H9 (cell line): Measurements from ENCODE around the gene DUS4L. TPM values are rescaled to one million over a fixed set of nuclear protein-coding genes. Genes with fewer than 3 reads are reported as not detected.
"Not testable (repeated sequence)": the region's sequence is repeated elsewhere in the genome, so short reads cannot be mapped to it uniquely, and the experiment has no call there.

Experiments
- DNase-seq: peaks from one replicate; pipeline ENCODE4 v3.0.0-alpha.2; 2017
- H2AFZ ChIP-seq: one replicate; pipeline ENCODE4 v1.6.1; 2013; ENCODE audit warnings: mild to moderate bottlenecking, low read length, control low read depth, moderate library complexity
- H2AK5ac ChIP-seq: 2 replicates; pipeline ENCODE4 v1.6.1; 2013; ENCODE audit warnings: low read length, control low read depth, mixed read lengths; ENCODE audit not compliant: insufficient read length
- H2BK120ac ChIP-seq: one replicate; pipeline ENCODE4 v1.6.1; 2013; ENCODE audit warnings: low read depth, mild to moderate bottlenecking, low read length, control low read depth, inconsistent platforms; ENCODE audit not compliant: poor library complexity, severe bottlenecking
- H2BK12ac ChIP-seq: 2 replicates; pipeline ENCODE4 v1.6.1; 2013; ENCODE audit warnings: low read length, control low read depth, mixed read lengths, low read depth; ENCODE audit not compliant: insufficient read length
- H2BK15ac ChIP-seq: 2 replicates; pipeline ENCODE4 v1.6.1; 2013; ENCODE audit warnings: low read depth, low read length, control low read depth
- H2BK20ac ChIP-seq: one replicate; pipeline ENCODE4 v1.6.1; 2013; ENCODE audit warnings: low read depth, mild to moderate bottlenecking, low read length, control low read depth, inconsistent platforms; ENCODE audit not compliant: poor library complexity, severe bottlenecking
- H2BK5ac ChIP-seq: 2 replicates; pipeline ENCODE4 v1.6.1; 2013; ENCODE audit warnings: low read length, control low read depth, mixed read lengths; ENCODE audit not compliant: insufficient read length
- H3K14ac ChIP-seq: 2 replicates; pipeline ENCODE4 v1.6.1; 2013; ENCODE audit warnings: low read length, control low read depth; ENCODE audit not compliant: insufficient read depth
- H3K18ac ChIP-seq: 2 replicates; pipeline ENCODE4 v1.6.1; 2013; ENCODE audit warnings: low read depth, mild to moderate bottlenecking, mixed read lengths, low read length, control low read depth; ENCODE audit not compliant: insufficient read length
- H3K23ac ChIP-seq: 2 replicates; pipeline ENCODE4 v1.6.1; 2013; ENCODE audit warnings: low read length, control low read depth, mixed read lengths, low read depth; ENCODE audit not compliant: insufficient read length
- H3K23me2 ChIP-seq: 2 replicates; pipeline ENCODE4 v1.6.1; 2013; ENCODE audit warnings: low read depth, mild to moderate bottlenecking, mixed read lengths, low read length, control low read depth; ENCODE audit not compliant: insufficient read length, poor library complexity, severe bottlenecking
- H3K27ac ChIP-seq: 2 replicates; pipeline ENCODE4 v1.5.1; 2013; ENCODE audit warnings: low read length, control low read depth, mixed read lengths, low read depth; ENCODE audit not compliant: insufficient read length
- H3K27me3 ChIP-seq: 2 replicates; pipeline ENCODE4 v1.6.1; 2013; ENCODE audit warnings: low read length, control low read depth, inconsistent platforms; ENCODE audit not compliant: insufficient read depth
- H3K4ac ChIP-seq: 2 replicates; pipeline ENCODE4 v1.6.1; 2013; ENCODE audit warnings: low read depth, mild to moderate bottlenecking, control low read depth, inconsistent platforms, low read length, moderate library complexity
- H3K4me1 ChIP-seq: 2 replicates; pipeline ENCODE4 v1.6.1; 2013; ENCODE audit warnings: low read length, control low read depth, inconsistent platforms; ENCODE audit not compliant: insufficient read depth
- H3K4me2 ChIP-seq: 2 replicates; pipeline ENCODE4 v1.6.1; 2013; ENCODE audit warnings: low read length, control low read depth, mixed read lengths; ENCODE audit not compliant: insufficient read length, insufficient read depth
- H3K56ac ChIP-seq: 2 replicates; pipeline ENCODE4 v1.6.1; 2013; ENCODE audit warnings: low read depth, mild to moderate bottlenecking, mixed read lengths, low read length, control low read depth; ENCODE audit not compliant: insufficient read length
- H3K79me1 ChIP-seq: 2 replicates; pipeline ENCODE4 v1.6.1; 2013; ENCODE audit warnings: low read depth, mild to moderate bottlenecking, moderate library complexity, low read length, control low read depth, inconsistent platforms; ENCODE audit not compliant: insufficient read depth, poor library complexity, severe bottlenecking
- H3K79me2 ChIP-seq: 2 replicates; pipeline ENCODE4 v1.6.1; 2013; ENCODE audit warnings: low read length, control low read depth, inconsistent platforms; ENCODE audit not compliant: insufficient read depth
- H3K9ac ChIP-seq: 2 replicates; pipeline ENCODE4 v1.6.1; 2013; ENCODE audit warnings: low read length, control low read depth, mixed read lengths; ENCODE audit not compliant: insufficient read length; ENCODE audit errors: extremely low read depth
- H3K9me3 ChIP-seq: one replicate; pipeline ENCODE4 v1.6.1; 2013; ENCODE audit warnings: low read depth, low read length, inconsistent platforms; ENCODE audit not compliant: control insufficient read depth
- H3T11ph ChIP-seq: one replicate; pipeline ENCODE4 v1.6.1; 2013; ENCODE audit warnings: mild to moderate bottlenecking, low read length, control low read depth, inconsistent platforms
- H4K20me1 ChIP-seq: one replicate; pipeline ENCODE4 v1.6.1; 2013; ENCODE audit not compliant: control insufficient read depth, insufficient read length, insufficient read depth
- H4K5ac ChIP-seq: 2 replicates; pipeline ENCODE4 v1.6.1; 2013; ENCODE audit warnings: low read depth, mild to moderate bottlenecking, mixed read lengths, low read length, control low read depth; ENCODE audit not compliant: insufficient read length
- H4K8ac ChIP-seq: replicated peaks from 2 replicates; pipeline ENCODE4 v1.6.1; 2013; ENCODE audit warnings: low read length, control low read depth, mixed read lengths, low read depth; ENCODE audit not compliant: insufficient read length
- H4K91ac ChIP-seq: 2 replicates; pipeline ENCODE4 v1.6.1; 2013; ENCODE audit warnings: low read depth, mild to moderate bottlenecking, moderate library complexity, mixed read lengths, low read length, control low read depth; ENCODE audit not compliant: insufficient read length
- H3K27ac Mint-ChIP-seq, 3 experiments: 2 replicates in 2 of 3; 3 replicates in 1 of 3; pipeline ENCODE4 v1.8.0; 2020 to 2021; ENCODE audit warnings: mixed read lengths in 3 of 3, mild to moderate bottlenecking in 1 of 3, moderate library complexity in 1 of 3
- H3K27me3 Mint-ChIP-seq: 2 replicates; pipeline ENCODE4 v1.8.0; 2021; ENCODE audit warnings: low read depth, mild to moderate bottlenecking, moderate library complexity, mixed read lengths
- H3K36me3 Mint-ChIP-seq, 3 experiments: 2 replicates in 2 of 3; 3 replicates in 1 of 3; pipeline ENCODE4 v1.8.0; 2020 to 2021; ENCODE audit warnings: low read depth in 3 of 3, mixed read lengths in 3 of 3; ENCODE audit not compliant: insufficient read depth in 1 of 3
- H3K4me1 Mint-ChIP-seq, 2 experiments: 2 replicates each; pipeline ENCODE4 v1.8.0; 2020; ENCODE audit warnings: mixed read lengths in 2 of 2
- H3K4me3 Mint-ChIP-seq, 2 experiments: 2 replicates in 1 of 2; 3 replicates in 1 of 2; pipeline ENCODE4 v1.8.0; 2020 to 2021; ENCODE audit warnings: mild to moderate bottlenecking in 2 of 2, mixed read lengths in 2 of 2, moderate library complexity in 1 of 2
- H3K9me3 Mint-ChIP-seq, 2 experiments: 2 replicates in 1 of 2; 3 replicates in 1 of 2; pipeline ENCODE4 v1.8.0; 2020; ENCODE audit warnings: mild to moderate bottlenecking in 2 of 2, mixed read lengths in 2 of 2, moderate library complexity in 1 of 2
- CTCF ChIP-seq: fragments of 200-600 bp; sonication (generic); conservative IDR thresholded peaks from 3 replicates; pipeline ENCODE4 v1.8.0; 2021; ENCODE audit warnings: antibody characterized with exemption, mild to moderate bottlenecking
- whole genome bisulfite sequencing: extraction: QIAGEN DNeasy Blood & Tissue Kit; methylation state at CpG from one replicate; pipeline ENCODE4 v1.1.7; 2013; ENCODE audit warnings: missing lambda C conversion rate, low lambda C conversion rate, mixed read lengths; ENCODE audit not compliant: insufficient read length; ENCODE audit errors: extremely low coverage; 5-methylcytosine and 5-hydroxymethylcytosine counted together
- total RNA-seq: library from RNA; stranded (reverse); gene quantifications from 2 replicates; pipeline ENCODE4 v1.2.1, GENCODE V29; 2021

Gene DUS4L
- total RNA-seq, 1 experiment from 2014 or later: 10.8 TPM

GRCh38 chr7:107534139-107534538, 29.6 kb upstream of the DUS4L start:
- Histone ChIP-seq H3K4ac (no peak overlapping the region), H3K79me1 (no peaks in the 10 kb centered on the region), H2BK120ac (no peak overlapping the region), H2BK15ac (no peak overlapping the region), H2AFZ (no peak overlapping the region), H3K4me1 (no peaks in the 10 kb centered on the region; the same call in 1 of the 2 replicates), H3K27me3 (no peaks in the 10 kb centered on the region), H3K27ac (no peak overlapping the region), H3K79me2 (no peaks in the 10 kb centered on the region), H4K20me1 (no peaks in the 10 kb centered on the region), H3T11ph (no peak overlapping the region), H2BK12ac (no peak overlapping the region), H3K23me2 (no peaks in the 10 kb centered on the region), H3K9ac (no peak overlapping the region), H4K8ac (no peak overlapping the region), H3K56ac (no peak overlapping the region), H3K14ac (no peak overlapping the region), H3K18ac (no peak overlapping the region), H2BK5ac (no peak overlapping the region), H2AK5ac (no peak overlapping the region), H2BK20ac (no peak overlapping the region), H4K91ac (no peak overlapping the region), H4K5ac (no peak overlapping the region), H3K9me3 (no peaks in the 10 kb centered on the region), H3K23ac (no peak overlapping the region), H3K4me2 (no peak overlapping the region)
- TF ChIP-seq CTCF: no peak
- no peaks in the 10 kb centered on the region for H3K27me3 Mint-ChIP-seq
- H3K27ac Mint-ChIP-seq: no peak overlapping the region
- H3K4me1 Mint-ChIP-seq: peaks cover 14 to 15% of the 10 kb centered on the region in 2 experiments
- peaks cover 16 to 23% (median 21%) of the 10 kb centered on the region in 3 experiments for H3K36me3 Mint-ChIP-seq
- peaks cover 3 to 8% of the 10 kb centered on the region in 2 experiments; a peak in 2 of 5 replicates for H3K9me3 Mint-ChIP-seq
- H3K4me3 Mint-ChIP-seq: no peak overlapping the region
- DNase-seq: no peak

GRCh38 chr7:107537228-107537627, 26.5 kb upstream of the DUS4L start:
- H4K5ac ChIP-seq, H2BK12ac ChIP-seq, H2AK5ac ChIP-seq, H3K4me1 Mint-ChIP-seq, H3K56ac ChIP-seq, H3K4ac ChIP-seq, H3K27ac ChIP-seq, H3K14ac ChIP-seq, H3K23me2 ChIP-seq, H3K79me2 ChIP-seq, H3K9ac ChIP-seq, H3K79me1 ChIP-seq, H3K18ac ChIP-seq, DNase-seq, H3K9me3 ChIP-seq, H3K23ac ChIP-seq, H2BK120ac ChIP-seq, H3K27me3 Mint-ChIP-seq, H2AFZ ChIP-seq, H3K27me3 ChIP-seq, H2BK5ac ChIP-seq, H3K4me3 Mint-ChIP-seq, H3K4me2 ChIP-seq, H3T11ph ChIP-seq, H3K27ac Mint-ChIP-seq, H4K8ac ChIP-seq, H2BK20ac ChIP-seq, H4K91ac ChIP-seq, H4K20me1 ChIP-seq, H3K9me3 Mint-ChIP-seq, H2BK15ac ChIP-seq, H3K4me1 ChIP-seq: not testable (repeated sequence)
- no CpG with 5 or more reads among the region's 4 CpGs for WGBS
- peaks cover 19 to 23% (median 21%) of the 10 kb centered on the region in 3 experiments for H3K36me3 Mint-ChIP-seq
